Left renal cortex interstitium (tissue), 4 donors: ENCODE data around the gene SDF2. TPM values are rescaled to one million over a fixed set of nuclear protein-coding genes. Genes with fewer than 3 reads are reported as not detected.

Source experiments
- polyA plus RNA-seq, 4 donors: library from polyadenylated mRNA; unstranded; fragments of 120-200 nt; gene quantifications; one replicate each; pipeline ENCODE4 v1.2.1, GENCODE V29; 2013; ENCODE audit not compliant: insufficient read length in 4 of 4

SDF2 gene
- polyA plus RNA-seq, 4 donors: 72.7 to 88.1 (median 82.7) TPM

Other genes with a start within 250 kb of the SDF2 start
- 10 to 100 TPM in 3 of 4 donors, 1 to 10 TPM in 1; 6.0 to 19.3 (median 14.6) TPM for gene SLC13A2, start 188.3 kb downstream of the SDF2 start, polyA plus RNA-seq
- under 1 TPM; 0.33 to 0.81 (median 0.56) TPM for gene FOXN1, start 155.6 kb downstream of the SDF2 start, polyA plus RNA-seq
- 10 to 100 TPM; 55.6 to 79.7 (median 65.4) TPM for gene UNC119, start 109.3 kb downstream of the SDF2 start, polyA plus RNA-seq
- gene PIGS, start 90.4 kb downstream of the SDF2 start, polyA plus RNA-seq: 100 to 1,000 TPM in 2 of 4 donors, 10 to 100 TPM in 2; 91.2 to 103 (median 95.8) TPM
- gene ALDOC, start 85.0 kb downstream of the SDF2 start, polyA plus RNA-seq: 10 to 100 TPM; 17.7 to 31.4 (median 24.6) TPM
- 10 to 100 TPM; 41.8 to 71.2 (median 53.9) TPM for gene SPAG5, start 62.9 kb downstream of the SDF2 start, polyA plus RNA-seq
- gene RSKR, start 47.7 kb downstream of the SDF2 start, polyA plus RNA-seq: 10 to 100 TPM in 2 of 4 donors, 1 to 10 TPM in 2; 4.5 to 34.0 (median 16.9) TPM
- gene BLTP2, start 16.7 kb downstream of the SDF2 start, polyA plus RNA-seq: 100 to 1,000 TPM in 2 of 4 donors, 10 to 100 TPM in 2; 75.2 to 106 (median 93.5) TPM
- 10 to 100 TPM; 63.1 to 83.7 (median 74.1) TPM for gene SUPT6H, start 299 bp upstream of the SDF2 start, polyA plus RNA-seq
- 10 to 100 TPM in 1 of 4 donors, 1 to 10 TPM in 3; 4.3 to 12.9 (median 7.9) TPM for gene PROCA1, start 50.0 kb upstream of the SDF2 start, polyA plus RNA-seq
- 100 to 1,000 TPM; 169 to 203 (median 186) TPM for gene RAB34, start 56.0 kb upstream of the SDF2 start, polyA plus RNA-seq
- gene RPL23A, start 58.1 kb upstream of the SDF2 start, polyA plus RNA-seq: 1,000 to 10,000 TPM in 2 of 4 donors, 100 to 1,000 TPM in 2; 742 to 1,048 (median 924) TPM
- gene TLCD1, start 64.3 kb upstream of the SDF2 start, polyA plus RNA-seq: 10 to 100 TPM; 14.3 to 20.1 (median 17.9) TPM
- 10 to 100 TPM in 2 of 4 donors, 1 to 10 TPM in 2; 6.2 to 13.8 (median 10.2) TPM for gene NEK8, start 66.9 kb upstream of the SDF2 start, polyA plus RNA-seq
- gene TRAF4, start 82.1 kb upstream of the SDF2 start, polyA plus RNA-seq: 100 to 1,000 TPM; 101 to 176 (median 126) TPM
- 10 to 100 TPM; 20.1 to 26.2 (median 20.8) TPM for gene FAM222B, start 180.9 kb upstream of the SDF2 start, polyA plus RNA-seq
- gene ERAL1, start 193.1 kb upstream of the SDF2 start, polyA plus RNA-seq: 10 to 100 TPM; 60.2 to 76.2 (median 69.0) TPM
- 100 to 1,000 TPM in 2 of 4 donors, 10 to 100 TPM in 2; 84.9 to 107 (median 96.9) TPM for gene FLOT2, start 235.8 kb upstream of the SDF2 start, polyA plus RNA-seq
- gene DHRS13, start 241.2 kb upstream of the SDF2 start, polyA plus RNA-seq: 10 to 100 TPM; 13.2 to 18.0 (median 15.2) TPM